Measurements from ENCODE around the gene CERK. TPM values are rescaled to one million over a fixed set of nuclear protein-coding genes. Genes with fewer than 3 reads are reported as not detected.

Gene CERK
- total and polyA plus RNA-seq, 4 donors, result 7.9 to 24.3 (median 10.2) TPM

GRCh38 chr22:46726986-46727317 is 11.1 kb downstream of the CERK start:
- no peaks in the 10 kb centered on the region for H3K9me3 ChIP-seq (ENCODE audit: control insufficient read depth in 4 of 4, low read length in 3 of 4)
- H3K27me3 ChIP-seq (ENCODE audit: control insufficient read depth in 4 of 4, insufficient read depth in 4 of 4, low read length in 3 of 4), result no peaks in the 10 kb centered on the region
- no peak for DNase-seq (ENCODE audit: low spot score)
- no peak overlapping the region for H3K4me3 ChIP-seq (ENCODE audit: low read depth in 1 of 3, low read length in 3 of 3)
- H3K36me3 ChIP-seq (ENCODE audit: control insufficient read depth in 4 of 4, insufficient read depth in 3 of 4, low read depth in 1 of 4, low read length in 3 of 4), result no peaks in the 10 kb centered on the region
- peaks cover 19 to 57% (median 47%) of the 10 kb centered on the region in 4 donors for H3K4me1 ChIP-seq (ENCODE audit: control insufficient read depth in 4 of 4, insufficient read depth in 4 of 4, low read length in 3 of 4)
- WGBS, result 95% methylated on average over 3 of the region's 3 CpGs
- TF ChIP-seq REST (IDR thresholded peaks at IDR 0.05), result no peak
- no peak for TF ChIP-seq RXRA (IDR thresholded peaks at IDR 0.05)
- no peak for TF ChIP-seq NR2F2 (IDR thresholded peaks at IDR 0.05)
- no peak for TF ChIP-seq FOXA2 (IDR thresholded peaks at IDR 0.05)
- H3K9ac ChIP-seq (ENCODE audit: low read depth in 1 of 2, low read length in 2 of 2), result no peak overlapping the region
- peak overlapping the region; percentile 83 to 89 for H3K27ac ChIP-seq (ENCODE audit: low read depth in 1 of 2, low read length in 2 of 2)

DNA sequence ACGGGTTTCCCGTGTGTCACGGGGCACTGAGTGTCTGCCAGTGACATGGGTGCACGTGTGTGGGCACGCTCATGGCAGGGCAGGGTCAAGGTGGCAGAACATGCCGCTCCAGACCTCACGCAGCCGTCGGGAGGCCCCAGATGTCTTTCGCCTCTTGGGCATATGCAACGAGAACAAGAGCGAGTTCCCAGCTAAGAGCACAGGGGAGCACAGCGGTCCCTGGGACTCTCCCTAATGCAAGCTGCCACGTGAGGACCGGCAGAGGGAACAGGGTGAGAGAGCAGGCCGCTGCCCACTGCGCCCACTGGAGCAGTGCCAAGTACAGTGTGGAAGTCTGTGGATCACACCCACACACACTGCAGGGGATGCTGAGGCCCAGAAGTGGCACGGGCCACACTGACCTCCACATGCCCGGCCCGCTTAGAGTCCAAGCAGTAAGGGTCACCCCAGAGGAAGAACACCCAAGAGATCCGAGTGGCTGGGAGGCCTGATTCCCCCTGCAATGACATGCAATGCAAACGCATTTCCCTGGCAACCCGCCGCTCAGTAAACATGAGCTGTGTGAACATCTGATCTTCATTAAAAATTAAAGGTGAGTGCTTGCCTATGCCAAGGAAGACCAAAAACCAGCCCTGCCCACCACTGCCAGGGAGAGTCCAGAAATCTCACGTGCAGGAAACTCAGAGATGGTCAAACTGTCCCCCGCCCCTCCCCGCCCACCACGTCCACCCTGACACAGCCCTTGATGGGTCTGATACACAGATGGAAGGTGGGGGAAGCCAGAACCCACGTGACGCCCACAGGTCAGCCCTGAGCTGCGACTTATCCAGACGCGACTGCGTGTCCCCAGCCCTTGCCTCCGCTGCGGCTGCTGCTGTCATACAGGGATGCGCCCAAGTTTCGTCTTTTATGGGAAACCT is 11.7 kb downstream of the CERK start:
- H3K9ac ChIP-seq (ENCODE audit: low read depth in 1 of 2, low read length in 2 of 2), result peak overlapping the region in 1 of 2 donors; percentile 29
- H3K36me3 ChIP-seq (ENCODE audit: control insufficient read depth in 4 of 4, insufficient read depth in 3 of 4, low read depth in 1 of 4, low read length in 3 of 4), result peaks cover 0 to 6% (median 0%) of the 10 kb centered on the region in 4 donors
- DNase-seq (ENCODE audit: low spot score), result no peak

More for the DNA sequence above, 11.7 kb downstream of the CERK start:
- no peaks in the 10 kb centered on the region for H3K9me3 ChIP-seq (ENCODE audit: control insufficient read depth in 4 of 4, low read length in 3 of 4)
- H3K27me3 ChIP-seq (ENCODE audit: control insufficient read depth in 4 of 4, insufficient read depth in 4 of 4, low read length in 3 of 4), result no peaks in the 10 kb centered on the region
- no peak overlapping the region for H3K4me3 ChIP-seq (ENCODE audit: low read depth in 1 of 3, low read length in 3 of 3)
- H3K27ac ChIP-seq (ENCODE audit: low read depth in 1 of 2, low read length in 2 of 2), result peak overlapping the region; percentile 83 to 89
- TF ChIP-seq NR2F2 (IDR thresholded peaks at IDR 0.05) (no peak), RXRA (IDR thresholded peaks at IDR 0.05) (peak; percentile 44 to 84), REST (IDR thresholded peaks at IDR 0.05) (no peak), JUND (IDR thresholded peaks at IDR 0.05) (no peak), YY1 (IDR thresholded peaks at IDR 0.05) (peak; percentile 31), FOXA1 (IDR thresholded peaks at IDR 0.05) (peak; percentile 75), GABPA (IDR thresholded peaks at IDR 0.05 in 1 of 2, conservative IDR thresholded peaks at IDR 0.05 in 1 of 2) (no peak), RAD21 (IDR thresholded peaks at IDR 0.05) (peak in 1 of 2 donors; percentile 16), HNF4A (conservative IDR thresholded peaks at IDR 0.05) (peak; percentile 34 to 53), EGR1 (IDR thresholded peaks at IDR 0.05; ENCODE audit: low read depth in 2 of 2) (no peak), FOXA2 (IDR thresholded peaks at IDR 0.05) (peak; percentile 88), SP1 (IDR thresholded peaks at IDR 0.05) (peak; percentile 51), HNF4G (IDR thresholded peaks at IDR 0.05) (no peak), TAF1 (conservative IDR thresholded peaks at IDR 0.05) (no peak)
- TF ChIP-seq, protein P1, sequence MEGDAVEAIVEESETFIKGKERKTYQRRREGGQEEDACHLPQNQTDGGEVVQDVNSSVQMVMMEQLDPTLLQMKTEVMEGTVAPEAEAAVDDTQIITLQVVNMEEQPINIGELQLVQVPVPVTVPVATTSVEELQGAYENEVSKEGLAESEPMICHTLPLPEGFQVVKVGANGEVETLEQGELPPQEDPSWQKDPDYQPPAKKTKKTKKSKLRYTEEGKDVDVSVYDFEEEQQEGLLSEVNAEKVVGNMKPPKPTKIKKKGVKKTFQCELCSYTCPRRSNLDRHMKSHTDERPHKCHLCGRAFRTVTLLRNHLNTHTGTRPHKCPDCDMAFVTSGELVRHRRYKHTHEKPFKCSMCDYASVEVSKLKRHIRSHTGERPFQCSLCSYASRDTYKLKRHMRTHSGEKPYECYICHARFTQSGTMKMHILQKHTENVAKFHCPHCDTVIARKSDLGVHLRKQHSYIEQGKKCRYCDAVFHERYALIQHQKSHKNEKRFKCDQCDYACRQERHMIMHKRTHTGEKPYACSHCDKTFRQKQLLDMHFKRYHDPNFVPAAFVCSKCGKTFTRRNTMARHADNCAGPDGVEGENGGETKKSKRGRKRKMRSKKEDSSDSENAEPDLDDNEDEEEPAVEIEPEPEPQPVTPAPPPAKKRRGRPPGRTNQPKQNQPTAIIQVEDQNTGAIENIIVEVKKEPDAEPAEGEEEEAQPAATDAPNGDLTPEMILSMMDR (IDR thresholded peaks at IDR 0.05; ENCODE audit: low read depth, low read length, missing input control), result no peak
- TF ChIP-seq, protein P2, sequence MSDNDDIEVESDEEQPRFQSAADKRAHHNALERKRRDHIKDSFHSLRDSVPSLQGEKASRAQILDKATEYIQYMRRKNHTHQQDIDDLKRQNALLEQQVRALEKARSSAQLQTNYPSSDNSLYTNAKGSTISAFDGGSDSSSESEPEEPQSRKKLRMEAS (IDR thresholded peaks at IDR 0.05), result peak; percentile 5
- TF ChIP-seq, protein P3, sequence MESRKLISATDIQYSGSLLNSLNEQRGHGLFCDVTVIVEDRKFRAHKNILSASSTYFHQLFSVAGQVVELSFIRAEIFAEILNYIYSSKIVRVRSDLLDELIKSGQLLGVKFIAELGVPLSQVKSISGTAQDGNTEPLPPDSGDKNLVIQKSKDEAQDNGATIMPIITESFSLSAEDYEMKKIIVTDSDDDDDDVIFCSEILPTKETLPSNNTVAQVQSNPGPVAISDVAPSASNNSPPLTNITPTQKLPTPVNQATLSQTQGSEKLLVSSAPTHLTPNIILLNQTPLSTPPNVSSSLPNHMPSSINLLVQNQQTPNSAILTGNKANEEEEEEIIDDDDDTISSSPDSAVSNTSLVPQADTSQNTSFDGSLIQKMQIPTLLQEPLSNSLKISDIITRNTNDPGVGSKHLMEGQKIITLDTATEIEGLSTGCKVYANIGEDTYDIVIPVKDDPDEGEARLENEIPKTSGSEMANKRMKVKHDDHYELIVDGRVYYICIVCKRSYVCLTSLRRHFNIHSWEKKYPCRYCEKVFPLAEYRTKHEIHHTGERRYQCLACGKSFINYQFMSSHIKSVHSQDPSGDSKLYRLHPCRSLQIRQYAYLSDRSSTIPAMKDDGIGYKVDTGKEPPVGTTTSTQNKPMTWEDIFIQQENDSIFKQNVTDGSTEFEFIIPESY (IDR thresholded peaks at IDR 0.05), result no peak
- TF ChIP-seq, protein P4, sequence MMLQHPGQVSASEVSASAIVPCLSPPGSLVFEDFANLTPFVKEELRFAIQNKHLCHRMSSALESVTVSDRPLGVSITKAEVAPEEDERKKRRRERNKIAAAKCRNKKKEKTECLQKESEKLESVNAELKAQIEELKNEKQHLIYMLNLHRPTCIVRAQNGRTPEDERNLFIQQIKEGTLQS (IDR thresholded peaks at IDR 0.05), result no peak
- peaks cover 15 to 53% (median 44%) of the 10 kb centered on the region in 4 donors for H3K4me1 ChIP-seq (ENCODE audit: control insufficient read depth in 4 of 4, insufficient read depth in 4 of 4, low read length in 3 of 4)
- 44% methylated on average over 38 of the region's 38 CpGs for WGBS
